ENCODE data around the gene GYS1. TPM values are rescaled to one million over a fixed set of nuclear protein-coding genes. Genes with fewer than 3 reads are reported as not detected.
A peak's percentile ranks its signal among the peaks of the same experiment; 100 is the strongest.

GYS1 gene
- total and polyA plus RNA-seq, 12 donors: 23.7 to 63.9 (median 37.3) TPM

GRCh38 chr19:48959341-48960239 lies 33.5 kb downstream of the GYS1 start:
- TF ChIP-seq CTCF (IDR thresholded peaks at IDR 0.05): no peak
- no peak for TF ChIP-seq POLR2A (IDR thresholded peaks at IDR 0.05)
- no peaks in the 10 kb centered on the region for H3K36me3 ChIP-seq (replicated peaks in 1 of 2)
- H3K27ac ChIP-seq: no peak overlapping the region
- WGBS, 4 donors: 80 to 85% (median 82%) methylated on average over 16 of the region's 16 CpGs
- peaks cover 15 to 25% of the 10 kb centered on the region in 2 donors for H3K4me1 ChIP-seq (replicated peaks in 1 of 2)
- DNase-seq: no peak
- no peaks in the 10 kb centered on the region for H3K9me3 ChIP-seq (replicated peaks in 1 of 3)
- H3K27me3 ChIP-seq: no peaks in the 10 kb centered on the region
- intact Hi-C loops (cut with DNase I): loop anchor here in 1 of 2 donors (10.0 kb wide), 1 partner anchor 85 kb away; the partner anchor contains the start of gene PPP1R15A
- no peak overlapping the region for H3K4me3 ChIP-seq

GRCh38 chr19:48958006-48958405 lies 35.1 kb downstream of the GYS1 start:
- Histone ChIP-seq H3K4me3 (no peak overlapping the region), H3K36me3 (replicated peaks in 1 of 2) (no peaks in the 10 kb centered on the region), H3K4me1 (replicated peaks in 1 of 2) (peaks cover 0 to 10% of the 10 kb centered on the region in 2 donors), H3K27ac (no peak overlapping the region), H3K9me3 (replicated peaks in 1 of 3) (no peaks in the 10 kb centered on the region), H3K27me3 (no peaks in the 10 kb centered on the region)
- TF ChIP-seq POLR2A (IDR thresholded peaks at IDR 0.05) (no peak), CTCF (IDR thresholded peaks at IDR 0.05) (no peak)
- WGBS, 4 donors: 93 to 94% (median 93%) methylated on average over 8 of the region's 8 CpGs
- intact Hi-C loops (cut with DNase I): no loop called here
- no peak for DNase-seq

- Histone ChIP-seq H3K4me1 (replicated peaks in 1 of 2) (peaks cover 0 to 10% of the 10 kb centered on the region in 2 donors), H3K4me3 (peak overlapping the region; percentile 20 to 84 (median 76)), H3K27ac (peak overlapping the region in 4 of 5 donors; percentile 33 to 87 (median 77)), H3K9me3 (replicated peaks in 1 of 3) (no peaks in the 10 kb centered on the region), H3K36me3 (replicated peaks in 1 of 2) (no peaks in the 10 kb centered on the region), H3K27me3 (no peaks in the 10 kb centered on the region)
- DNase-seq: no peak
- intact Hi-C loops (cut with DNase I): no loop called here
- no peak for TF ChIP-seq CTCF (IDR thresholded peaks at IDR 0.05)
- no peak for TF ChIP-seq POLR2A (IDR thresholded peaks at IDR 0.05)
- 52 to 59% (median 55%) methylated on average over 9 to 16 of the region's 16 CpGs for WGBS, 4 donors
Observed at GRCh38 chr19:48955308-48955958, 37.7 kb downstream of the GYS1 start.

DNA sequence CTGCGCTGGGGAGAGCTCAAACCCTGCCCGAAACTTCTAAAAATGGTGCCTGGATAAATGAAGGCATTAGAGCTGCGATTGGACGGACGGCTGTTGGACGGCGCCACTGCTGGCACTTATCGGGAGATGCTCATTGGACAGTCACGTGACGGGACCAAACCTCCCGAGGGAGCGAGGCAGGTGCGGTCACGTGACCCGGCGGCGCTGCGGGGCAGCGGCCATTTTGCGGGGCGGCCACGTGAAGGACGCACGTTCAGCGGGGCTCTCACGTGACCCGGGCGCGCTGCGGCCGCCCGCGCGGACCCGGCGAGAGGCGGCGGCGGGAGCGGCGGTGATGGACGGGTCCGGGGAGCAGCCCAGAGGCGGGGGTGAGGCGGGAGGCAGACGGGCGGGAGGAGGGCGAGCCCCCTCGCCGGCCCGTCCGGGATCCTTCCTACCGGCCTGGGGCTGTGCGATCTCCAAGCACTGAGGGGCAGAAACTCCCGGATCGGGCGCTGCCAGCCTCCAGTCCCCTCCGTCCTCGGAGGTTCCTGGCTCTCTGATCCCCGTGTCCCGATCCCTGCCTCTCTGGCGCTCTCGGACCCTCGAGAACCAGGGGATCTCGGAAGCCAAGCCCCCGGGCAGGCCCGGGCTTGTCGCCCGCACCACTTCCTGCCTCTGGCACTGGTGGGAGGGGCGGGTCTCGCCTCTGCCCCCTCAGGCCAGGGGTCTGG lies 38.4 kb downstream of the GYS1 start, which contains the start of gene BAX:
TSS of gene BAX (plus strand) at position 281 of the 713 bp plus-strand sequence. CDS start at position 335, 54 bp downstream.
- H3K27ac ChIP-seq: peak within 1 kb of the TSS; percentile 14 to 87 (median 69)
- peak; percentile 97 to 99 (median 98) for DNase-seq
- WGBS, 4 donors: 0 to 1% (median 0%) methylated on average over 2 to 70 of the region's 71 CpGs
- TF ChIP-seq POLR2A (IDR thresholded peaks at IDR 0.05) (peak; percentile 58 to 66), CTCF (IDR thresholded peaks at IDR 0.05) (peak in 2 of 6 experiments; percentile 18 to 26)
- no peaks in the 10 kb centered on the region for H3K27me3 ChIP-seq
- intact Hi-C loops (cut with DNase I): no loop called here
- H3K4me3 ChIP-seq: peak within 1 kb of the TSS; percentile 20 to 84 (median 76)
- H3K4me1 ChIP-seq (replicated peaks in 1 of 2): peaks cover 0 to 10% of the 10 kb centered on the region in 2 donors
- no peaks in the 10 kb centered on the region for H3K36me3 ChIP-seq (replicated peaks in 1 of 2)
- no peaks in the 10 kb centered on the region for H3K9me3 ChIP-seq (replicated peaks in 1 of 3)

All from adrenal gland (tissue), 12 donors.